Endothelial cell of umbilical vein (primary cell): Measurements from ENCODE around the gene MYRIP. TPM values are rescaled to one million over a fixed set of nuclear protein-coding genes. Genes with fewer than 3 reads are reported as not detected.

Experiments
- BruUV-seq: library from RNA; stranded (reverse); fragments of 400-500 nt; replicated peaks from 2 replicates; lab custom pipeline; 2021; lab: Mats Ljungman, UMichigan
- CTCF ChIA-PET: fragments of 300-600, 350-600 bp; sonication (Branson Sonifier 250); formaldehyde crosslinking; loops from one replicate; lab custom pipeline; 2021; ENCODE audit warnings: antibody characterized with exemption, inconsistent platforms; lab: Charles Lee
- POLR2A ChIA-PET: fragments of 300-600, 350-600 bp; sonication (Branson Sonifier 250); formaldehyde crosslinking; loops from one replicate; lab custom pipeline; 2021; ENCODE audit warnings: antibody characterized with exemption, inconsistent platforms; lab: Charles Lee
- DNase-seq: peaks from one replicate; pipeline ENCODE4 v3.0.0-alpha.2; 2011; ENCODE audit warnings: low read depth, low spot score
- FAIRE-seq: peaks from 2 replicates; lab custom pipeline; 2011; peaks lifted over from hg19 to GRCh38; lab: Jason Lieb, UNC
- H2AFZ ChIP-seq: 2 replicates; pipeline ENCODE4 v1.6.0; 2012; ENCODE audit warnings: low read depth, low read length, control low read depth, inconsistent platforms
- H3K27ac ChIP-seq: 2 replicates; pipeline ENCODE4 v1.5.1; 2011; ENCODE audit warnings: low read depth, mild to moderate bottlenecking, control low read depth, low read length, moderate library complexity; ENCODE audit not compliant: insufficient read depth
- H3K27me3 ChIP-seq, 2 experiments: 2 replicates each; pipeline versions ENCODE4 v1.6.0 to v1.6.1; 2011; ENCODE audit warnings: low read length in 2 of 2, mixed read lengths in 1 of 2; ENCODE audit not compliant: control insufficient read depth in 2 of 2, insufficient read depth in 2 of 2
- H3K36me3 ChIP-seq, 2 experiments: 2 replicates in 1 of 2; 3 replicates in 1 of 2; pipeline ENCODE4 v1.5.1; 2011; ENCODE audit warnings: low read length in 2 of 2, mild to moderate bottlenecking in 1 of 2, moderate library complexity in 1 of 2; ENCODE audit not compliant: control insufficient read depth in 2 of 2, insufficient read depth in 2 of 2; ENCODE audit errors: extremely low read depth in 1 of 2
- H3K4me1 ChIP-seq: 3 replicates; pipeline ENCODE4 v1.5.1; 2011; ENCODE audit warnings: mild to moderate bottlenecking, low read length; ENCODE audit not compliant: control insufficient read depth, insufficient read depth; ENCODE audit errors: extremely low read depth
- H3K4me2 ChIP-seq: 2 replicates; pipeline ENCODE4 v1.6.1; 2011; ENCODE audit warnings: low read length, control low read depth, mixed read lengths; ENCODE audit not compliant: insufficient read depth
- H3K4me3 ChIP-seq, 3 experiments: fragments of 200-600 bp in 1 of 3; sonication (generic), shearing (Covaris generic) in 1 of 3; replicated peaks in 1 of 3; 2 replicates each; pipeline ENCODE4 v1.5.1; 2011 to 2016; ENCODE audit warnings: control low read depth in 3 of 3, low read length in 3 of 3, mild to moderate bottlenecking in 2 of 3, inconsistent platforms in 1 of 3, low read depth in 1 of 3, moderate library complexity in 1 of 3; ENCODE audit not compliant: insufficient read depth in 1 of 3
- H3K79me2 ChIP-seq: 2 replicates; pipeline ENCODE4 v1.6.0; 2012; ENCODE audit warnings: low read length, inconsistent platforms; ENCODE audit not compliant: control insufficient read depth, insufficient read depth
- H3K9ac ChIP-seq: replicated peaks from 2 replicates; pipeline ENCODE3; 2011; ENCODE audit warnings: low read length, control low read depth; ENCODE audit not compliant: insufficient read depth; ENCODE audit errors: extremely low read depth
- H3K9me1 ChIP-seq: replicated peaks from 3 replicates; pipeline ENCODE4 v1.6.0; 2011; ENCODE audit warnings: mild to moderate bottlenecking, low read length; ENCODE audit not compliant: control insufficient read depth, insufficient read depth; ENCODE audit errors: extremely low read depth
- H3K9me3 ChIP-seq: replicated peaks from 2 replicates; pipeline ENCODE4 v1.5.1; 2012; ENCODE audit warnings: low read length, inconsistent platforms; ENCODE audit not compliant: control insufficient read depth, insufficient read depth
- H4K20me1 ChIP-seq: replicated peaks from 2 replicates; pipeline ENCODE3; 2011; ENCODE audit warnings: mild to moderate bottlenecking, low read length; ENCODE audit not compliant: control insufficient read depth, insufficient read depth; ENCODE audit errors: extremely low read depth
- CTCF ChIP-seq, 2 donors: IDR thresholded peaks; 1 replicate in 1 of 2; 2 replicates in 1 of 2; pipeline ENCODE4 v1.5.1; 2011; ENCODE audit warnings: low read length in 2 of 2, mild to moderate bottlenecking in 2 of 2, moderate library complexity in 2 of 2, control low read depth in 1 of 2, inconsistent platforms in 1 of 2, low read depth in 1 of 2; ENCODE audit not compliant: insufficient read depth in 1 of 2; ENCODE audit errors: extremely low read depth in 1 of 2
- EZH2 ChIP-seq: IDR thresholded peaks from 2 replicates; pipeline ENCODE4 v1.6.1; 2012; ENCODE audit warnings: borderline replicate concordance, low read depth, mild to moderate bottlenecking, moderate library complexity, low read length, inconsistent platforms; ENCODE audit not compliant: severe bottlenecking
- FOS ChIP-seq: IDR thresholded peaks from 2 replicates; pipeline ENCODE4 v1.6.1; 2011; ENCODE audit warnings: mild to moderate bottlenecking, low read length, moderate library complexity, borderline replicate concordance; ENCODE audit not compliant: insufficient read depth
- GATA2 ChIP-seq: IDR thresholded peaks from 2 replicates; pipeline ENCODE4 v1.7.0; 2011; ENCODE audit warnings: low read depth, mild to moderate bottlenecking, moderate library complexity, mixed read lengths, low read length; ENCODE audit not compliant: insufficient read length, insufficient read depth
- JUN ChIP-seq: IDR thresholded peaks from 2 replicates; pipeline ENCODE4 v1.6.1; 2011; ENCODE audit warnings: borderline replicate concordance, low read depth; ENCODE audit not compliant: insufficient read length, insufficient read depth
- MAX ChIP-seq: IDR thresholded peaks from 2 replicates; pipeline ENCODE4 v1.6.1; 2011; ENCODE audit not compliant: insufficient read depth, insufficient read length
- MYC ChIP-seq: IDR thresholded peaks from one replicate; pipeline ENCODE4 v1.6.1; 2011; ENCODE audit warnings: mild to moderate bottlenecking, low read depth, low read length
- POLR2A ChIP-seq: IDR thresholded peaks from 2 replicates; pipeline ENCODE4 v1.6.1; 2012; ENCODE audit warnings: low read depth, mild to moderate bottlenecking, control low read depth, low read length
- POLR2AphosphoS5 ChIP-seq: IDR thresholded peaks from 2 replicates; pipeline ENCODE4 v1.6.1; 2012; ENCODE audit warnings: low read depth, mild to moderate bottlenecking, control low read depth, low read length, moderate library complexity; ENCODE audit not compliant: insufficient read depth
- dilution Hi-C: fragments of 300-500 bp; cut with MboI; formaldehyde crosslinking; loops from one replicate; pipeline ENCODE4 v1.15.0; 2019; ENCODE audit warnings: low sequenced_read_pairs; ENCODE audit not compliant: extremely low pct_ligation_motif_present
- intact Hi-C: fragments of 100-400 bp; cut with micrococcal nuclease; formaldehyde crosslinking; loops from one replicate; pipeline ENCODE4 v1.10.0; 2022
- polyA plus RNA-seq, 4 experiments: library from polyadenylated mRNA; depleted of rRNA in 3 of 4; stranded (reverse) in 3 of 4; unstranded in 1 of 4; fragments of >200 nt; gene quantifications; 2 replicates each; pipeline versions ENCODE4 v1.2.1 to v1.2.3, GENCODE V29; 2011 to 2012; ENCODE audit warnings: missing spikeins in 1 of 4
- total RNA-seq: library from RNA; stranded (reverse); gene quantifications from 2 replicates; pipeline ENCODE4 v1.2.3, GENCODE V29; 2021

MYRIP gene
- total and polyA plus RNA-seq, 2 donors (not counting 3 experiments of a cell fraction or from before 2014, with no cell fraction given) = 6.7 to 11.9 TPM

DNA sequence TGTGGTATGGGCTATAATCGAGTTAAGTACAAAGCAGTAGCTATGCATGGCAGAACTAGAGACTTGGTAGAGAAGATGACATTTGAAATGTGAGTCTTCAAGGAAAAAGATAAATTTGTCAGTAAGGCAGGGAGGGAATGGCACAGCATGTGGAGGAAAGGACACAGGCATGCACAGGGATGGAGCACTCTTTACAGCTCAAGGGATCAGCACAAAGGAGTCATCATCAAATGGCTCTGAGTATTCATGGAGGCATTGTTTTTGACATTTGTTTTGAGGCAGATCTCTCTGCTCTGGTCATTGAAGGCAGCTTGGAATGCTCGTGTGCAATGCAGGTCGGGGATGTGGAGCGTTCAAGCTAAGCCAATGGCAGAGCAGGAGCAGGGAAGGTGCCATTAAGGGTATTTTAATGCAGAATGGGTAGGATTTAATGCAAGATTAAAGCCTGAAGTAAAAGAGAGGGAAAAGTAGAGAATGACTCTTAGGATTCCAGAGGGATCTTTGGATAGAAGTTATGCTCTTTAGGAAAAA, 213.0 kb downstream of the MYRIP start:
- no peaks in the 10 kb centered on the region for H3K9me1 ChIP-seq
- H3K79me2 ChIP-seq = no peaks in the 10 kb centered on the region
- dilution Hi-C loops = no loop called here
- no peaks in the 10 kb centered on the region for H3K27me3 ChIP-seq
- no peak overlapping the region for H3K27ac ChIP-seq
- H3K36me3 ChIP-seq = no peaks in the 10 kb centered on the region
- no peak overlapping the region for H3K4me3 ChIP-seq
- no peak for FAIRE-seq
- DNase-seq = no peak
- H3K9ac ChIP-seq = no peak overlapping the region
- H4K20me1 ChIP-seq = no peaks in the 10 kb centered on the region
- no TSS peak for BruUV-seq
- no peak overlapping the region for H2AFZ ChIP-seq
- intact Hi-C loops = no loop called here
- ChIA-PET POLR2A (no interaction called here), CTCF (no interaction called here)
- H3K4me1 ChIP-seq = peaks cover 4% of the 10 kb centered on the region
- H3K9me3 ChIP-seq = no peaks in the 10 kb centered on the region
- no peak overlapping the region for H3K4me2 ChIP-seq
- no peak for TF ChIP-seq POLR2AphosphoS5
- TF ChIP-seq POLR2A = no peak
- TF ChIP-seq MAX = no peak
- TF ChIP-seq FOS = no peak

DNA sequence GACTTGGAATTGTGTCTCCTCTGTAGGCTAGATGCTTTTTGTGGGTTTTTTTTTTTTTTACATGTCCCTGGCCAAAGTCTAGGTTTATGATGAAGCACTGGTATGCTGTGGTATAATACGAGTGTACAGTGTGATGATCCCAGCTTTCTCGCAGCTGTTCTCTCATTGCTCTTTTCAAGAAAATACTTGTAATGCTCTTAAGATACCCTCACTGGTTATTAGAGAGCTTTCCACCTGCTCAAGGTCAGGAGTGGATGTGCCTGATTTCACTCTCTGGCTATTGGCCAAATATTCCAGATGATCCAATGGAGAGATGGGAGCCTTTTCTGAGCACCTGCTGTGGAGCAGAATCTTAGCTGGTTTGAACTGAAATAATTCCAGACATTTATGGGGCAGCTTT, 215.1 kb downstream of the MYRIP start:
- H3K9ac ChIP-seq = no peak overlapping the region
- no peaks in the 10 kb centered on the region for H4K20me1 ChIP-seq
- TF ChIP-seq JUN (no peak), CTCF (IDR thresholded peaks at IDR 0.05; ENCODE audit: extremely low read depth in 1 of 2, insufficient read depth in 1 of 2, low read depth in 1 of 2, low read length in 2 of 2) (no peak), POLR2A (no peak), FOS (no peak), MYC (no peak), MAX (no peak), EZH2 (no peak), GATA2 (no peak), POLR2AphosphoS5 (no peak)
- FAIRE-seq (no peak), DNase-seq (no peak)
- H2AFZ ChIP-seq = no peak overlapping the region
- no peak overlapping the region for H3K27ac ChIP-seq
- H3K36me3 ChIP-seq = no peaks in the 10 kb centered on the region
- no peak overlapping the region for H3K4me3 ChIP-seq
- H3K4me1 ChIP-seq = no peaks in the 10 kb centered on the region
- no peaks in the 10 kb centered on the region for H3K79me2 ChIP-seq
- no peak overlapping the region for H3K4me2 ChIP-seq
- no TSS peak for BruUV-seq
- intact Hi-C loops (no loop called here), dilution Hi-C loops (no loop called here)
- no peaks in the 10 kb centered on the region for H3K9me1 ChIP-seq
- ChIA-PET CTCF (no interaction called here), POLR2A (no interaction called here)
- H3K27me3 ChIP-seq = no peaks in the 10 kb centered on the region
- H3K9me3 ChIP-seq = no peaks in the 10 kb centered on the region
